KOPT-K1 (cell line): ENCODE results near the gene GPATCH1.

Source experiments
- H3K27ac ChIP-seq: fragments of 200-600 bp; sonication (generic); 2 replicates; pipeline ENCODE4 v1.5.1; 2016; ENCODE audit warnings: antibody characterized with exemption, mild to moderate bottlenecking, low read depth, low read length; ENCODE audit not compliant: poor library complexity, severe bottlenecking
- H3K36me3 ChIP-seq: fragments of 200-600 bp; sonication (generic); 2 replicates; pipeline ENCODE4 v1.5.1; 2017; ENCODE audit warnings: antibody characterized with exemption, mild to moderate bottlenecking, low read length, moderate library complexity; ENCODE audit not compliant: insufficient read depth
- H3K9me3 ChIP-seq: fragments of 200-600 bp; sonication (generic); 2 replicates; pipeline ENCODE4 v1.5.1; 2017; ENCODE audit warnings: antibody characterized with exemption, low read length, mild to moderate bottlenecking; ENCODE audit not compliant: insufficient read depth, poor library complexity, severe bottlenecking

GPATCH1 gene

GRCh38 chr19:33089010-33089409 lies 8.0 kb downstream of the GPATCH1 start:
- Histone ChIP-seq H3K36me3 (peaks cover 56% of the 10 kb centered on the region), H3K9me3 (no peaks in the 10 kb centered on the region), H3K27ac (no peak overlapping the region)

- H3K9me3 ChIP-seq, result no peaks in the 10 kb centered on the region
- H3K36me3 ChIP-seq, result peaks cover 68% of the 10 kb centered on the region
- no peak overlapping the region for H3K27ac ChIP-seq
Observed at GRCh38 chr19:33090179-33090578, 9.2 kb downstream of the GPATCH1 start.

- no peaks in the 10 kb centered on the region for H3K9me3 ChIP-seq
- H3K27ac ChIP-seq, result no peak overlapping the region
- H3K36me3 ChIP-seq, result peaks cover 92% of the 10 kb centered on the region
Observed at GRCh38 chr19:33093420-33094210, 12.6 kb downstream of the GPATCH1 start.

GRCh38 chr19:33094436-33095067 lies 13.6 kb downstream of the GPATCH1 start:
- Histone ChIP-seq H3K27ac (no peak overlapping the region), H3K9me3 (no peaks in the 10 kb centered on the region), H3K36me3 (peaks cover 90% of the 10 kb centered on the region)

GRCh38 chr19:33096005-33096404 lies 15.0 kb downstream of the GPATCH1 start:
- Histone ChIP-seq H3K27ac (no peak overlapping the region), H3K9me3 (no peaks in the 10 kb centered on the region), H3K36me3 (peaks cover 84% of the 10 kb centered on the region)

GRCh38 chr19:33098055-33098534 lies 17.1 kb downstream of the GPATCH1 start:
- Histone ChIP-seq H3K27ac (no peak overlapping the region), H3K36me3 (peaks cover 83% of the 10 kb centered on the region), H3K9me3 (no peaks in the 10 kb centered on the region)

- H3K27ac ChIP-seq, result no peak overlapping the region
- H3K36me3 ChIP-seq, result peaks cover 71% of the 10 kb centered on the region
- no peaks in the 10 kb centered on the region for H3K9me3 ChIP-seq
Observed at GRCh38 chr19:33100894-33101644, 20.1 kb downstream of the GPATCH1 start.

GRCh38 chr19:33102893-33103292 lies 21.9 kb downstream of the GPATCH1 start:
- Histone ChIP-seq H3K36me3 (peaks cover 74% of the 10 kb centered on the region), H3K27ac (no peak overlapping the region), H3K9me3 (no peaks in the 10 kb centered on the region)

GRCh38 chr19:33108161-33108560 lies 27.2 kb downstream of the GPATCH1 start:
- no peak overlapping the region for H3K27ac ChIP-seq
- peaks cover 82% of the 10 kb centered on the region for H3K36me3 ChIP-seq

GRCh38 chr19:33110137-33110910 lies 29.3 kb downstream of the GPATCH1 start:
- H3K27ac ChIP-seq, result no peak overlapping the region
- no peaks in the 10 kb centered on the region for H3K9me3 ChIP-seq
- H3K36me3 ChIP-seq, result peaks cover 87% of the 10 kb centered on the region

More at GRCh38 chr19:33108161-33108560, 27.2 kb downstream of the GPATCH1 start:
- no peaks in the 10 kb centered on the region for H3K9me3 ChIP-seq

GRCh38 chr19:33111587-33111986 lies 30.6 kb downstream of the GPATCH1 start:
- Histone ChIP-seq H3K27ac (no peak overlapping the region), H3K36me3 (peaks cover 95% of the 10 kb centered on the region), H3K9me3 (no peaks in the 10 kb centered on the region)

- H3K9me3 ChIP-seq, result no peaks in the 10 kb centered on the region
- H3K27ac ChIP-seq, result no peak overlapping the region
- peaks cover 92% of the 10 kb centered on the region for H3K36me3 ChIP-seq
Observed at GRCh38 chr19:33114312-33114711, 33.3 kb downstream of the GPATCH1 start.

- Histone ChIP-seq H3K9me3 (no peaks in the 10 kb centered on the region), H3K36me3 (peaks cover 81% of the 10 kb centered on the region), H3K27ac (no peak overlapping the region)
Observed at GRCh38 chr19:33117501-33117900, 36.5 kb downstream of the GPATCH1 start.

- peaks cover 72% of the 10 kb centered on the region for H3K36me3 ChIP-seq
- no peaks in the 10 kb centered on the region for H3K9me3 ChIP-seq
- no peak overlapping the region for H3K27ac ChIP-seq
Observed at GRCh38 chr19:33118643-33119042, 37.7 kb downstream of the GPATCH1 start.
